DOHH2 (cell line): Measurements from ENCODE around the gene NUDT14.

Experiments used
- CTCF ChIP-seq: fragments of 200-600 bp; sonication (generic); IDR thresholded peaks from one replicate; pipeline ENCODE4 v1.5.1; 2014; ENCODE audit warnings: antibody characterized with exemption, mild to moderate bottlenecking, low read depth, low read length; ENCODE audit not compliant: poor library complexity, severe bottlenecking
- EZH2phosphoT487 ChIP-seq: fragments of 200-600 bp; sonication (generic); IDR thresholded peaks from 2 replicates; pipeline ENCODE4 v1.6.1; 2017; ENCODE audit warnings: borderline replicate concordance, mild to moderate bottlenecking, antibody characterized with exemption, low read length, moderate library complexity, mixed read lengths

DNA sequence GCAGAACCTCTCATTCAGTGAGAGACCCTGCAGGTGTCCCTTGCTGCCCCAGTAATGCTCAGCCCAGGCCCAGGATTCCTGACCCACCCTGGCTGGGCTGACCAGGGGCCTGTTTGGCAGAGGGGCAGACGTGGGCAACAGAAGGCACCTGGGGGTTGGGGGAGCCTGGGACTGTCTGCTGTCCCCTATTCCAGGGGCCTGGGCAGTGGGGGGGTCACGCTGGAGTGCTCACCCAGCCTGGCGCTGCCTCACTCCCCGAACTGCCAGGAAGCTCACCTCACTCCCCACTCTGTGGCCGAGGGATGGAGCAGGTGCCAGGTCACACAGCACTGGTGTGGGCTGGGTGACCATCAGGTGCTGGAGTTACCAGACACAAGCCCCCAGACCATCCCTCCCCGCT is 22.6 kb upstream of the NUDT14 start:
- TF ChIP-seq CTCF (no peak), EZH2phosphoT487 (no peak)
